GM12875 (cell line): ENCODE data around the gene CDKL5.

Experiments
- H3K4me3 ChIP-seq: one replicate; pipeline ENCODE4 v1.5.1; 2011; ENCODE audit warnings: low read depth, low read length, control low read depth
- CTCF ChIP-seq: IDR thresholded peaks from 2 replicates; pipeline ENCODE4 v1.5.1; 2011; ENCODE audit warnings: low read depth, mild to moderate bottlenecking, control low read depth, inconsistent platforms, low read length, moderate library complexity, borderline replicate concordance; ENCODE audit not compliant: insufficient read depth

The CDKL5 gene

GRCh38 chrX:18677161-18677869 lies 251.9 kb downstream of the CDKL5 start:
- no peak for TF ChIP-seq CTCF
- H3K4me3 ChIP-seq: no peak overlapping the region

GRCh38 chrX:18681996-18682395 lies 256.6 kb downstream of the CDKL5 start:
- no peak for TF ChIP-seq CTCF
- no peak overlapping the region for H3K4me3 ChIP-seq

- TF ChIP-seq CTCF: no peak
- no peak overlapping the region for H3K4me3 ChIP-seq
Observed at GRCh38 chrX:18682979-18683387, 257.6 kb downstream of the CDKL5 start.

- TF ChIP-seq CTCF: no peak
Observed at GRCh38 chrX:18687856-18688495, 262.6 kb downstream of the CDKL5 start.

GRCh38 chrX:18691431-18691830 lies 266.0 kb downstream of the CDKL5 start:
- no peak overlapping the region for H3K4me3 ChIP-seq
- no peak for TF ChIP-seq CTCF

More at GRCh38 chrX:18687856-18688495, 262.6 kb downstream of the CDKL5 start:
- H3K4me3 ChIP-seq: no peak overlapping the region

- no peak overlapping the region for H3K4me3 ChIP-seq
- TF ChIP-seq CTCF: no peak
Observed at GRCh38 chrX:18692541-18692940, 267.1 kb downstream of the CDKL5 start.

GRCh38 chrX:18696653-18697052 lies 271.2 kb downstream of the CDKL5 start:
- no peak for TF ChIP-seq CTCF
- H3K4me3 ChIP-seq: no peak overlapping the region
